ENCODE results near the gene PPP1R16B.

PPP1R16B gene

GRCh38 chr20:38805958-38806854 lies 709 bp downstream of the PPP1R16B start (continued):
- TF ChIP-seq ZNF776 (tag by site-specific recombination; IDR thresholded peaks at IDR 0.05; ENCODE audit: borderline replicate concordance) (no peak), ZNF398 (tag by site-specific recombination; IDR thresholded peaks at IDR 0.05) (peak; percentile 76), HIC1 (tag by site-specific recombination; IDR thresholded peaks at IDR 0.05) (peak; percentile 32; the same call in 1 of the 2 replicates), IKZF3 (tag by site-specific recombination; IDR thresholded peaks at IDR 0.05) (no peak)

GRCh38 chr20:38806855-38807655 lies 1.6 kb downstream of the PPP1R16B start:
- CTCF ChIA-PET, result interaction anchor here (1.2 kb wide), 1 partner anchor 243 kb away, joined by 3 read pairs; no protein-coding TSS in a partner anchor
- Histone ChIP-seq H3K36me3 (ENCODE audit: control insufficient read depth in 2 of 2, insufficient read depth in 1 of 2, low read length in 2 of 2) (no peaks in the 10 kb centered on the region), H3K4me1 (ENCODE audit: control insufficient read depth, insufficient read depth, low read length) (no peaks in the 10 kb centered on the region), H3K4me3 (ENCODE audit: low read depth, low read length) (no peak overlapping the region), H3K9me3 (ENCODE audit: control insufficient read depth, insufficient read depth, low read depth, low read length) (no peaks in the 10 kb centered on the region), H3K27ac (ENCODE audit: extremely low read depth, low read depth, low read length) (no peak overlapping the region)
- TF ChIP-seq ZFHX2 (tag by site-specific recombination; conservative IDR thresholded peaks at IDR 0.05) (peak; percentile 84), ZIC2 (tag by site-specific recombination; IDR thresholded peaks at IDR 0.05) (no peak), EGR2 (tag by site-specific recombination; IDR thresholded peaks at IDR 0.05; ENCODE audit: low read depth) (peak; percentile 96)
- POLR2A ChIA-PET, result interaction anchor here (1.2 kb wide), 1 partner anchor 19 kb away, joined by 3 read pairs; no protein-coding TSS in a partner anchor

- CTCF ChIA-PET, result interaction anchor here (0.8 kb wide), 1 partner anchor 19 kb away, joined by 3 read pairs; no protein-coding TSS in a partner anchor
- TF ChIP-seq ZNF398 (tag by site-specific recombination; IDR thresholded peaks at IDR 0.05) (no peak), ZNF660 (tag by site-specific recombination; IDR thresholded peaks at IDR 0.05) (no peak), ZNF391 (tag by site-specific recombination; IDR thresholded peaks at IDR 0.05; ENCODE audit: borderline replicate concordance, low read depth) (no peak), ZNF174 (tag by site-specific recombination; IDR thresholded peaks at IDR 0.05) (no peak), PRDM1 (tag by site-specific recombination; IDR thresholded peaks at IDR 0.05) (no peak), ZNF112 (tag by site-specific recombination; IDR thresholded peaks at IDR 0.05) (no peak), ZNF24 (tag by site-specific recombination; IDR thresholded peaks at IDR 0.05) (no peak)
- H3K36me3 ChIP-seq (ENCODE audit: control insufficient read depth in 2 of 2, insufficient read depth in 1 of 2, low read length in 2 of 2), result no peaks in the 10 kb centered on the region
- POLR2A ChIA-PET, result no interaction called here
- no peaks in the 10 kb centered on the region for H3K9me3 ChIP-seq (ENCODE audit: control insufficient read depth, insufficient read depth, low read depth, low read length)
- no peak overlapping the region for H3K4me3 ChIP-seq (ENCODE audit: low read depth, low read length)
- no peaks in the 10 kb centered on the region for H3K4me1 ChIP-seq (ENCODE audit: control insufficient read depth, insufficient read depth, low read length)
- H3K27ac ChIP-seq (ENCODE audit: extremely low read depth, low read depth, low read length), result no peak overlapping the region
These were observed 4.4 kb downstream of the PPP1R16B start for GRCh38 chr20:38809942-38810341.
